Loucy (cell line): ENCODE measurements around the gene RECQL.
"Not testable (repeated sequence)": the region's sequence is repeated elsewhere in the genome, so short reads cannot be mapped to it uniquely, and the experiment has no call there.

Experiments used
- H2AFZ ChIP-seq: fragments of 200-600 bp; sonication (generic); 2 replicates; pipeline ENCODE4 v1.6.0; 2016; ENCODE audit warnings: antibody characterized with exemption, mild to moderate bottlenecking, low read length, moderate library complexity
- H3F3A ChIP-seq: fragments of 200-600 bp; 2 replicates; pipeline ENCODE4 v1.6.0; 2016; ENCODE audit warnings: antibody characterized with exemption, low read depth, mild to moderate bottlenecking
- H3K27me3 ChIP-seq: fragments of 200-600 bp; sonication (generic); 2 replicates; pipeline ENCODE4 v1.6.1; 2014; ENCODE audit warnings: low read length, mild to moderate bottlenecking; ENCODE audit not compliant: insufficient read depth, poor library complexity, severe bottlenecking
- H3K36me3 ChIP-seq: fragments of 200-600 bp; sonication (generic); 2 replicates; pipeline ENCODE4 v1.6.1; 2016; ENCODE audit warnings: low read length; ENCODE audit not compliant: insufficient read depth
- H3K4me1 ChIP-seq: fragments of 200-600 bp; sonication (generic); 2 replicates; pipeline ENCODE4 v1.5.1; 2014; ENCODE audit warnings: low read length, mild to moderate bottlenecking; ENCODE audit not compliant: insufficient read depth, poor library complexity, severe bottlenecking
- H3K4me2 ChIP-seq: fragments of 200-600 bp; sonication (generic); 2 replicates; pipeline ENCODE4 v1.6.0; 2014; ENCODE audit warnings: antibody characterized with exemption, low read length, low read depth, mild to moderate bottlenecking; ENCODE audit not compliant: poor library complexity, severe bottlenecking
- H3K4me3 ChIP-seq: fragments of 200-600 bp; sonication (generic); 2 replicates; pipeline ENCODE4 v1.5.1; 2014; ENCODE audit warnings: low read length, mild to moderate bottlenecking, mixed read lengths; ENCODE audit not compliant: poor library complexity, severe bottlenecking
- H3K79me2 ChIP-seq: fragments of 200-600 bp; sonication (generic); 2 replicates; pipeline ENCODE4 v1.6.1; 2014; ENCODE audit warnings: low read length; ENCODE audit not compliant: insufficient read depth
- H3K9ac ChIP-seq: fragments of 200-600 bp; sonication (generic); 2 replicates; pipeline ENCODE4 v1.6.0; 2014; ENCODE audit warnings: mild to moderate bottlenecking, low read depth, low read length, moderate library complexity; ENCODE audit not compliant: poor library complexity, severe bottlenecking
- H3K9me2 ChIP-seq: fragments of 200-600 bp; sonication (generic); replicated peaks from 2 replicates; pipeline ENCODE4 v1.6.1; 2016; ENCODE audit warnings: low read depth, low read length, mixed read lengths
- H3K9me3 ChIP-seq: fragments of 200-600 bp; sonication (generic); 2 replicates; pipeline ENCODE4 v1.6.1; 2014; ENCODE audit warnings: mild to moderate bottlenecking, antibody characterized with exemption, low read length, low read depth; ENCODE audit not compliant: insufficient read depth
- H4K20me1 ChIP-seq: fragments of 200-600 bp; sonication (generic); 2 replicates; pipeline ENCODE4 v1.6.0; 2014; ENCODE audit warnings: antibody characterized with exemption, low read length, mild to moderate bottlenecking; ENCODE audit not compliant: insufficient read depth, poor library complexity, severe bottlenecking
- CTCF ChIP-seq: fragments of 200-600 bp; sonication (generic); conservative IDR thresholded peaks from 2 replicates; pipeline ENCODE4 v1.5.1; 2014; ENCODE audit warnings: mild to moderate bottlenecking, antibody characterized with exemption, low read length
- EZH2phosphoT487 ChIP-seq: fragments of 200-600 bp; IDR thresholded peaks from 2 replicates; pipeline ENCODE4 v1.6.1; 2018; ENCODE audit warnings: antibody characterized with exemption, mild to moderate bottlenecking, moderate library complexity, borderline replicate concordance

RECQL gene

GRCh38 chr12:21472197-21472823 is 29.1 kb downstream of the RECQL start:
- Histone ChIP-seq H3K4me2 (no peak overlapping the region), H2AFZ (no peak overlapping the region), H3K9me2 (no peaks in the 10 kb centered on the region), H3K79me2 (no peaks in the 10 kb centered on the region), H3K4me3 (no peak overlapping the region), H3K9ac (no peak overlapping the region), H3F3A (no peaks in the 10 kb centered on the region), H3K27me3 (no peaks in the 10 kb centered on the region), H3K36me3 (peaks cover 77% of the 10 kb centered on the region), H4K20me1 (no peaks in the 10 kb centered on the region), H3K4me1 (no peaks in the 10 kb centered on the region), H3K9me3 (no peaks in the 10 kb centered on the region)
- TF ChIP-seq CTCF: no peak

- H3K4me2 ChIP-seq: no peak overlapping the region
- no peak overlapping the region for H2AFZ ChIP-seq
- no peaks in the 10 kb centered on the region for H3K9me2 ChIP-seq
- no peaks in the 10 kb centered on the region for H3K79me2 ChIP-seq
- no peaks in the 10 kb centered on the region for H3K27me3 ChIP-seq
- H4K20me1 ChIP-seq: no peaks in the 10 kb centered on the region
- no peak for TF ChIP-seq EZH2phosphoT487
- TF ChIP-seq CTCF: no peak
- H3F3A ChIP-seq: no peaks in the 10 kb centered on the region
- no peaks in the 10 kb centered on the region for H3K4me1 ChIP-seq
- no peak overlapping the region for H3K9ac ChIP-seq
- H3K9me3 ChIP-seq: no peaks in the 10 kb centered on the region
- peaks cover 67% of the 10 kb centered on the region for H3K36me3 ChIP-seq
- H3K4me3 ChIP-seq: no peak overlapping the region
Observed at GRCh38 chr12:21471294-21471693, 30.1 kb downstream of the RECQL start.

- peaks cover 28% of the 10 kb centered on the region; the same call in 1 of the 2 replicates for H3K36me3 ChIP-seq
Observed at GRCh38 chr12:21467334-21467733, 34.1 kb downstream of the RECQL start.

GRCh38 chr12:21459474-21459873 is 42.0 kb downstream of the RECQL start:
- Histone ChIP-seq H3K79me2 (no peaks in the 10 kb centered on the region), H3F3A (peaks cover 4% of the 10 kb centered on the region; the same call in 1 of the 2 replicates), H3K9ac (no peak overlapping the region), H4K20me1 (no peaks in the 10 kb centered on the region), H2AFZ (no peak overlapping the region), H3K4me2 (no peak overlapping the region), H3K4me3 (no peak overlapping the region), H3K27me3 (no peaks in the 10 kb centered on the region), H3K9me2 (no peaks in the 10 kb centered on the region), H3K9me3 (no peaks in the 10 kb centered on the region), H3K36me3 (no peaks in the 10 kb centered on the region), H3K4me1 (peaks cover 28% of the 10 kb centered on the region)
- TF ChIP-seq EZH2phosphoT487 (no peak), CTCF (no peak)

More at GRCh38 chr12:21467334-21467733, 34.1 kb downstream of the RECQL start:
- H3K9me2 ChIP-seq, H2AFZ ChIP-seq, H3K9ac ChIP-seq, H4K20me1 ChIP-seq, H3F3A ChIP-seq, H3K4me1 ChIP-seq, H3K27me3 ChIP-seq, H3K4me2 ChIP-seq, H3K9me3 ChIP-seq, H3K4me3 ChIP-seq, H3K79me2 ChIP-seq: not testable (repeated sequence)
